WERI-Rb-1 (cell line): ENCODE results near the gene ZCCHC2.

ENCODE experiments used
- DNase-seq: peaks from one replicate; pipeline ENCODE4 v3.0.0-alpha.2; 2020
- H3K27ac ChIP-seq: fragments of 250-450 bp; sonication (Bioruptor Pico); 2 replicates; pipeline ENCODE4 v1.5.1; 2020; ENCODE audit warnings: mild to moderate bottlenecking, moderate library complexity
- H3K27me3 ChIP-seq: fragments of 250-450 bp; sonication (Bioruptor Pico); 2 replicates; pipeline ENCODE4 v1.5.1; 2021; ENCODE audit warnings: mild to moderate bottlenecking, low read depth, moderate library complexity; ENCODE audit not compliant: insufficient read depth, severe bottlenecking
- H3K36me3 ChIP-seq: fragments of 250-450 bp; sonication (Bioruptor Pico); 2 replicates; pipeline ENCODE4 v1.5.1; 2020; ENCODE audit warnings: mild to moderate bottlenecking, moderate library complexity
- H3K4me3 ChIP-seq: 2 replicates; pipeline ENCODE4 v1.5.1; 2011; ENCODE audit warnings: low read depth, mild to moderate bottlenecking, control low read depth, low read length
- H3K9me3 ChIP-seq: fragments of 250-450 bp; sonication (Bioruptor Pico); 2 replicates; pipeline ENCODE4 v1.5.1; 2021; ENCODE audit warnings: mild to moderate bottlenecking, moderate library complexity; ENCODE audit not compliant: severe bottlenecking
- CTCF ChIP-seq: IDR thresholded peaks from 2 replicates; pipeline ENCODE4 v1.5.1; 2011; ENCODE audit warnings: low read depth, mild to moderate bottlenecking, control low read depth, inconsistent platforms, low read length

Gene ZCCHC2

GRCh38 chr18:62531078-62531477 is 8.3 kb downstream of the ZCCHC2 start:
- Histone ChIP-seq H3K36me3 (peaks cover 5% of the 10 kb centered on the region), H3K27ac (no peak overlapping the region), H3K27me3 (no peaks in the 10 kb centered on the region), H3K9me3 (no peaks in the 10 kb centered on the region), H3K4me3 (no peak overlapping the region)
- no peak for TF ChIP-seq CTCF
- no peak for DNase-seq

- no peak for TF ChIP-seq CTCF
- no peak overlapping the region for H3K4me3 ChIP-seq
- H3K36me3 ChIP-seq = no peaks in the 10 kb centered on the region
These were observed 9.1 kb downstream of the ZCCHC2 start for GRCh38 chr18:62531931-62532330.

GRCh38 chr18:62536005-62536404 is 13.2 kb downstream of the ZCCHC2 start:
- Histone ChIP-seq H3K9me3 (no peaks in the 10 kb centered on the region), H3K27me3 (no peaks in the 10 kb centered on the region), H3K27ac (no peak overlapping the region), H3K36me3 (no peaks in the 10 kb centered on the region), H3K4me3 (no peak overlapping the region)
- no peak for DNase-seq
- no peak for TF ChIP-seq CTCF

More at GRCh38 chr18:62531931-62532330, 9.1 kb downstream of the ZCCHC2 start:
- no peaks in the 10 kb centered on the region for H3K9me3 ChIP-seq
- DNase-seq = no peak
- H3K27me3 ChIP-seq = no peaks in the 10 kb centered on the region
- H3K27ac ChIP-seq = no peak overlapping the region

- Histone ChIP-seq H3K36me3 (peaks cover 2% of the 10 kb centered on the region; the same call in 1 of the 2 replicates), H3K9me3 (no peaks in the 10 kb centered on the region), H3K4me3 (no peak overlapping the region), H3K27ac (no peak overlapping the region), H3K27me3 (no peaks in the 10 kb centered on the region)
- DNase-seq = no peak
- TF ChIP-seq CTCF = no peak
These were observed 14.4 kb downstream of the ZCCHC2 start for GRCh38 chr18:62537042-62537894.

- Histone ChIP-seq H3K27me3 (no peaks in the 10 kb centered on the region), H3K27ac (no peak overlapping the region), H3K9me3 (no peaks in the 10 kb centered on the region), H3K36me3 (peaks cover 8% of the 10 kb centered on the region), H3K4me3 (no peak overlapping the region)
- DNase-seq = no peak
- TF ChIP-seq CTCF = no peak
These were observed 15.1 kb downstream of the ZCCHC2 start for GRCh38 chr18:62537946-62538345.
